ENCODE measurements around the gene GAB2.

Gene GAB2

GRCh38 chr11:78168539-78169477 is 248.8 kb downstream of the GAB2 start:
- DNase-seq = no peak

GRCh38 chr11:78166855-78167469 is 250.7 kb downstream of the GAB2 start:
- no peak for DNase-seq
